Liver (tissue), 3 donors: ENCODE results near the gene DDX1.

Source experiments
- EGR1 ChIP-seq, 2 donors: IDR thresholded peaks; 2 replicates each; pipeline ENCODE4 v1.6.1; 2016 to 2018; ENCODE audit warnings: antibody characterized with exemption in 2 of 2, low read depth in 2 of 2
- HNF4G ChIP-seq: IDR thresholded peaks from 2 replicates; pipeline ENCODE4 v1.6.1; 2016; ENCODE audit warnings: antibody characterized with exemption
- RAD21 ChIP-seq, 2 donors: IDR thresholded peaks; 2 replicates each; pipeline ENCODE4 v1.6.1; 2016; ENCODE audit warnings: antibody characterized with exemption in 2 of 2, mild to moderate bottlenecking in 2 of 2
- SP1 ChIP-seq: IDR thresholded peaks from 2 replicates; pipeline ENCODE4 v1.6.1; 2018; ENCODE audit warnings: antibody characterized with exemption, mild to moderate bottlenecking
- YY1 ChIP-seq: IDR thresholded peaks from 2 replicates; pipeline ENCODE4 v1.6.1; 2016; ENCODE audit warnings: antibody characterized with exemption, mild to moderate bottlenecking
- TF ChIP-seq, protein P1 (sequence below): fragments of 150-350 bp; IDR thresholded peaks from 2 replicates; pipeline ENCODE4 v1.5.1; 2017; ENCODE audit warnings: improper control_type of control experiment, low read depth, low read length; ENCODE audit not compliant: missing input control
- TF ChIP-seq, protein P2 (sequence below): IDR thresholded peaks from 2 replicates; pipeline ENCODE4 v1.6.1; 2016; ENCODE audit warnings: antibody characterized with exemption
- TF ChIP-seq, protein P3 (sequence below): IDR thresholded peaks from 2 replicates; pipeline ENCODE4 v1.6.1; 2016; ENCODE audit warnings: antibody characterized with exemption
- donor health status: healthy.
- donor health status: healthy.

DNA sequence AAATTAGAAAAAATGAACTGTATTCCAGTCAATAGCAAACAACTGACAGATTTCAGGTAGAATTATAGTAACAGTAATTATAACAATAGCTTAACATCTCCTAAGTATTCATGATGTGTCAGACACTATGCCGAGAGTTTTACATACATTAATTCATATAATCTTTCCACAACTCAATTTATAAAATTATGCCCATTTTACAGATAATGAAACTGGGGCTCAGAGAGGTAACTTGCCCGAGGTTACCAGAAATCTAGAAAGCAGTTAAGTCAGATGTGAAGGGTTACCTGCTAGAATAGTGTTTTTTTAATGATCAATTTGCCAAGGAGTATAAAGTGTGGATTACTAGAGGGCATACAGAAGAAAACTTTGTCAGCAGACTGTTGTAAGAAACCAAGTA is 42.7 kb upstream of the DDX1 start:
- TF ChIP-seq RAD21 (IDR thresholded peaks at IDR 0.05), result no peak
- TF ChIP-seq, protein P1, sequence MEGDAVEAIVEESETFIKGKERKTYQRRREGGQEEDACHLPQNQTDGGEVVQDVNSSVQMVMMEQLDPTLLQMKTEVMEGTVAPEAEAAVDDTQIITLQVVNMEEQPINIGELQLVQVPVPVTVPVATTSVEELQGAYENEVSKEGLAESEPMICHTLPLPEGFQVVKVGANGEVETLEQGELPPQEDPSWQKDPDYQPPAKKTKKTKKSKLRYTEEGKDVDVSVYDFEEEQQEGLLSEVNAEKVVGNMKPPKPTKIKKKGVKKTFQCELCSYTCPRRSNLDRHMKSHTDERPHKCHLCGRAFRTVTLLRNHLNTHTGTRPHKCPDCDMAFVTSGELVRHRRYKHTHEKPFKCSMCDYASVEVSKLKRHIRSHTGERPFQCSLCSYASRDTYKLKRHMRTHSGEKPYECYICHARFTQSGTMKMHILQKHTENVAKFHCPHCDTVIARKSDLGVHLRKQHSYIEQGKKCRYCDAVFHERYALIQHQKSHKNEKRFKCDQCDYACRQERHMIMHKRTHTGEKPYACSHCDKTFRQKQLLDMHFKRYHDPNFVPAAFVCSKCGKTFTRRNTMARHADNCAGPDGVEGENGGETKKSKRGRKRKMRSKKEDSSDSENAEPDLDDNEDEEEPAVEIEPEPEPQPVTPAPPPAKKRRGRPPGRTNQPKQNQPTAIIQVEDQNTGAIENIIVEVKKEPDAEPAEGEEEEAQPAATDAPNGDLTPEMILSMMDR, result no peak
- no peak for TF ChIP-seq YY1
- TF ChIP-seq, protein P2, sequence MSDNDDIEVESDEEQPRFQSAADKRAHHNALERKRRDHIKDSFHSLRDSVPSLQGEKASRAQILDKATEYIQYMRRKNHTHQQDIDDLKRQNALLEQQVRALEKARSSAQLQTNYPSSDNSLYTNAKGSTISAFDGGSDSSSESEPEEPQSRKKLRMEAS, result no peak
- TF ChIP-seq EGR1 (IDR thresholded peaks at IDR 0.05; ENCODE audit: low read depth in 2 of 2), result no peak
- TF ChIP-seq SP1, result no peak
- TF ChIP-seq, protein P3, sequence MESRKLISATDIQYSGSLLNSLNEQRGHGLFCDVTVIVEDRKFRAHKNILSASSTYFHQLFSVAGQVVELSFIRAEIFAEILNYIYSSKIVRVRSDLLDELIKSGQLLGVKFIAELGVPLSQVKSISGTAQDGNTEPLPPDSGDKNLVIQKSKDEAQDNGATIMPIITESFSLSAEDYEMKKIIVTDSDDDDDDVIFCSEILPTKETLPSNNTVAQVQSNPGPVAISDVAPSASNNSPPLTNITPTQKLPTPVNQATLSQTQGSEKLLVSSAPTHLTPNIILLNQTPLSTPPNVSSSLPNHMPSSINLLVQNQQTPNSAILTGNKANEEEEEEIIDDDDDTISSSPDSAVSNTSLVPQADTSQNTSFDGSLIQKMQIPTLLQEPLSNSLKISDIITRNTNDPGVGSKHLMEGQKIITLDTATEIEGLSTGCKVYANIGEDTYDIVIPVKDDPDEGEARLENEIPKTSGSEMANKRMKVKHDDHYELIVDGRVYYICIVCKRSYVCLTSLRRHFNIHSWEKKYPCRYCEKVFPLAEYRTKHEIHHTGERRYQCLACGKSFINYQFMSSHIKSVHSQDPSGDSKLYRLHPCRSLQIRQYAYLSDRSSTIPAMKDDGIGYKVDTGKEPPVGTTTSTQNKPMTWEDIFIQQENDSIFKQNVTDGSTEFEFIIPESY, result no peak
- TF ChIP-seq HNF4G, result no peak
